Left lung (tissue), 10 donors: ENCODE measurements around the gene IVD. TPM values are rescaled to one million over a fixed set of nuclear protein-coding genes. Genes with fewer than 3 reads are reported as not detected.

Source experiments
- ATAC-seq: fragments of 200-7000 bp; cut with Tn5 transposase; one replicate; pipeline ENCODE4 v1.9.1; 2020; ENCODE audit warnings: moderate library complexity
- DNase-seq, 4 donors: peaks; one replicate each; pipeline ENCODE4 v3.0.0-alpha.2; 2013 to 2020
- H3K27ac ChIP-seq, 2 donors: fragments of 200-600 bp; sonication (generic) in 1 of 2; one replicate each; pipeline versions ENCODE4 v1.5.0 to v1.8.0; 2020 to 2021
- H3K27me3 ChIP-seq, 2 donors: fragments of 200-600 bp; sonication (generic) in 1 of 2; one replicate each; pipeline versions ENCODE4 v1.5.0 to v1.8.0; 2020 to 2021
- H3K36me3 ChIP-seq, 2 donors: fragments of 200-600 bp; sonication (generic) in 1 of 2; one replicate each; pipeline versions ENCODE4 v1.5.0 to v1.8.0; 2020 to 2021
- H3K4me1 ChIP-seq, 2 donors: fragments of 200-600 bp; one replicate each; pipeline ENCODE4 v1.8.0; 2021
- H3K4me3 ChIP-seq, 2 donors: fragments of 200-600 bp; sonication (generic) in 1 of 2; one replicate each; pipeline versions ENCODE4 v1.5.0 to v1.8.0; 2020 to 2021; ENCODE audit warnings: mild to moderate bottlenecking in 1 of 2
- H3K9me3 ChIP-seq, 2 donors: fragments of 200-600 bp; sonication (generic) in 1 of 2; one replicate each; pipeline versions ENCODE4 v1.5.0 to v1.8.0; 2020 to 2021
- CTCF ChIP-seq, 2 donors: fragments of 200-600 bp; sonication (generic) in 1 of 2; IDR thresholded peaks; one replicate each; pipeline versions ENCODE4 v1.5.0 to v1.8.0; 2021; ENCODE audit warnings: antibody characterized with exemption in 2 of 2
- intact Hi-C, 2 donors: fragments of 100-400 bp; cut with DNase I; formaldehyde crosslinking; loops; one replicate each; pipeline versions ENCODE4 v1.11.2 to v1.14.2; 2022
- polyA plus RNA-seq, 6 donors: library from polyadenylated mRNA; unstranded; fragments of 120-200 nt; gene quantifications; one replicate each; pipeline ENCODE4 v1.2.1, GENCODE V29; 2013; ENCODE audit not compliant: insufficient read length in 6 of 6
- total RNA-seq, 2 donors: library from RNA; stranded (reverse); fragmentation: NEBNext Ultra II Directional; extraction: Animal tissue kit (Norgen Biotek cat#: 25700); gene quantifications; one replicate each; pipeline ENCODE4 v1.2.1, GENCODE V29; 2021
- donor health status: DM: no; HTN: yes; CAD: no.
- donor health status: DM: no; HTN: no; CAD: no.

Gene IVD
- total and polyA plus RNA-seq, 8 donors: 61.9 to 132 (median 111) TPM

- TF ChIP-seq CTCF (IDR thresholded peaks at IDR 0.05): no peak
- DNase-seq (peak in 1 of 4 donors; percentile 68), ATAC-seq (no peak)
- no peaks in the 10 kb centered on the region for H3K9me3 ChIP-seq
- H3K27me3 ChIP-seq: peaks cover 23 to 71% of the 10 kb centered on the region in 2 donors
- H3K4me1 ChIP-seq: peaks cover 24 to 43% of the 10 kb centered on the region in 2 donors
- intact Hi-C loops: no loop called here
- H3K27ac ChIP-seq: no peak overlapping the region
- no peak overlapping the region for H3K4me3 ChIP-seq
- H3K36me3 ChIP-seq: no peaks in the 10 kb centered on the region
These were observed 33.1 kb downstream of the IVD start for GRCh38 chr15:40438712-40439111.

- peaks cover 25 to 50% of the 10 kb centered on the region in 2 donors for H3K4me1 ChIP-seq
- peak overlapping the region; percentile 28 to 80 for H3K4me3 ChIP-seq
These were observed 33.9 kb downstream of the IVD start for GRCh38 chr15:40439461-40439959.

GRCh38 chr15:40439960-40440742 is 34.6 kb downstream of the IVD start:
- H3K27me3 ChIP-seq: peaks cover 23 to 65% of the 10 kb centered on the region in 2 donors
- peak; percentile 37 for ATAC-seq
- H3K9me3 ChIP-seq: no peaks in the 10 kb centered on the region
- H3K27ac ChIP-seq: no peak overlapping the region
- H3K4me1 ChIP-seq: peaks cover 25 to 56% of the 10 kb centered on the region in 2 donors
- no peaks in the 10 kb centered on the region for H3K36me3 ChIP-seq
- H3K4me3 ChIP-seq: peak overlapping the region; percentile 28 to 80
- TF ChIP-seq CTCF (IDR thresholded peaks at IDR 0.05): no peak
- DNase-seq: peak in 2 of 4 donors; percentile 63 to 69
- intact Hi-C loops: no loop called here

More at GRCh38 chr15:40439461-40439959, 33.9 kb downstream of the IVD start:
- no peaks in the 10 kb centered on the region for H3K9me3 ChIP-seq
- no peak overlapping the region for H3K27ac ChIP-seq
- intact Hi-C loops: no loop called here
- peak in 1 of 4 donors; percentile 75 for DNase-seq
- peaks cover 23 to 71% of the 10 kb centered on the region in 2 donors for H3K27me3 ChIP-seq
- ATAC-seq: peak; percentile 7
- TF ChIP-seq CTCF (IDR thresholded peaks at IDR 0.05): no peak
- H3K36me3 ChIP-seq: no peaks in the 10 kb centered on the region

GRCh38 chr15:40440743-40441564 is 35.4 kb downstream of the IVD start, which contains the start of gene BAHD1:
Gene BAHD1, plus strand, starts transcription at chr15:40440953. Its CDS starts 17,512 bp downstream, at chr15:40458465.
- H3K27me3 ChIP-seq: peaks cover 19 to 57% of the 10 kb centered on the region in 2 donors
- peak in 1 of 2 donors; percentile 13 for TF ChIP-seq CTCF (IDR thresholded peaks at IDR 0.05)
- H3K27ac ChIP-seq: peak within 1 kb of the TSS; percentile 53 to 73
- peak within 1 kb of the TSS; percentile 80 to 91 for H3K4me3 ChIP-seq
- H3K36me3 ChIP-seq: no peaks in the 10 kb centered on the region
- intact Hi-C loops: no loop called here
- H3K9me3 ChIP-seq: no peaks in the 10 kb centered on the region
- peak; percentile 84 for ATAC-seq
- H3K4me1 ChIP-seq: peaks cover 23 to 58% of the 10 kb centered on the region in 2 donors
- peak; percentile 87 to 98 (median 96) for DNase-seq
